Retinal pigment epithelial cell (primary cell): ENCODE measurements around the gene TRMT5.

Experiments
- DNase-seq: peaks from one replicate; pipeline ENCODE4 v3.0.0-alpha.2; 2010; ENCODE audit warnings: low read depth
- H3K4me3 ChIP-seq: 2 replicates; pipeline ENCODE4 v1.5.1; 2011; ENCODE audit warnings: mild to moderate bottlenecking, low read length, control low read depth, moderate library complexity
- TF ChIP-seq, protein P1 (sequence below): conservative IDR thresholded peaks from 2 replicates; pipeline ENCODE4 v1.5.1; 2011; ENCODE audit warnings: low read depth, low read length, control low read depth, inconsistent platforms

The TRMT5 gene

GRCh38 chr14:60980811-60981632 lies at the start of gene TRMT5, which contains the start of gene SLC38A6:
TRMT5 (minus strand) TSS chr14:60981079; CDS start chr14:60980973, 106 bp downstream.
SLC38A6 (plus strand) TSS chr14:60981245; CDS start chr14:60981278, 33 bp downstream.
- peak within 1 kb of the TSS; percentile 89 for H3K4me3 ChIP-seq
- TF ChIP-seq, protein P1, sequence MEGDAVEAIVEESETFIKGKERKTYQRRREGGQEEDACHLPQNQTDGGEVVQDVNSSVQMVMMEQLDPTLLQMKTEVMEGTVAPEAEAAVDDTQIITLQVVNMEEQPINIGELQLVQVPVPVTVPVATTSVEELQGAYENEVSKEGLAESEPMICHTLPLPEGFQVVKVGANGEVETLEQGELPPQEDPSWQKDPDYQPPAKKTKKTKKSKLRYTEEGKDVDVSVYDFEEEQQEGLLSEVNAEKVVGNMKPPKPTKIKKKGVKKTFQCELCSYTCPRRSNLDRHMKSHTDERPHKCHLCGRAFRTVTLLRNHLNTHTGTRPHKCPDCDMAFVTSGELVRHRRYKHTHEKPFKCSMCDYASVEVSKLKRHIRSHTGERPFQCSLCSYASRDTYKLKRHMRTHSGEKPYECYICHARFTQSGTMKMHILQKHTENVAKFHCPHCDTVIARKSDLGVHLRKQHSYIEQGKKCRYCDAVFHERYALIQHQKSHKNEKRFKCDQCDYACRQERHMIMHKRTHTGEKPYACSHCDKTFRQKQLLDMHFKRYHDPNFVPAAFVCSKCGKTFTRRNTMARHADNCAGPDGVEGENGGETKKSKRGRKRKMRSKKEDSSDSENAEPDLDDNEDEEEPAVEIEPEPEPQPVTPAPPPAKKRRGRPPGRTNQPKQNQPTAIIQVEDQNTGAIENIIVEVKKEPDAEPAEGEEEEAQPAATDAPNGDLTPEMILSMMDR = no peak

DNA sequence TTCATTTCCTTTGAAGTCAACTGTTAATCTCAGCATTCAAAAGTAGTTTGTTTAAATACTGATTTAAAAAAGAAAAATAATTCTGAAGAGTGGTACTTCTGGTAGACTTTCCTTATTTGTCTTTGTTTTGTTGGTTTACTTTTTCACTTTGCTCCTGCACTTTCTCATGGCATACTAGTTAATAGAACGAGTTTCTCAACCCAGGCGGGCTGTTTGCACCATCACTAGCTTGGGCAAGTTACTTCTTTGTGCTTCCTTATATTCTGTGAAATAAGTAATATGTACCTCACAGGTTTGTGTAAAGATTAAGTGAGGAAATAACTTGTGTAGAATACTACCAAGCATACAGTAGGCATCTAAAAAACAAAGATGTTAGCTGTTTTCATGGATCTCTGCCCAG lies 45.6 kb upstream of the TRMT5 start:
- TF ChIP-seq, protein P1 = no peak
- no peak for DNase-seq
- no peak overlapping the region for H3K4me3 ChIP-seq

More at GRCh38 chr14:60980811-60981632, at the start of gene TRMT5, which contains the start of gene SLC38A6:
- peak; percentile 85 for DNase-seq

DNA sequence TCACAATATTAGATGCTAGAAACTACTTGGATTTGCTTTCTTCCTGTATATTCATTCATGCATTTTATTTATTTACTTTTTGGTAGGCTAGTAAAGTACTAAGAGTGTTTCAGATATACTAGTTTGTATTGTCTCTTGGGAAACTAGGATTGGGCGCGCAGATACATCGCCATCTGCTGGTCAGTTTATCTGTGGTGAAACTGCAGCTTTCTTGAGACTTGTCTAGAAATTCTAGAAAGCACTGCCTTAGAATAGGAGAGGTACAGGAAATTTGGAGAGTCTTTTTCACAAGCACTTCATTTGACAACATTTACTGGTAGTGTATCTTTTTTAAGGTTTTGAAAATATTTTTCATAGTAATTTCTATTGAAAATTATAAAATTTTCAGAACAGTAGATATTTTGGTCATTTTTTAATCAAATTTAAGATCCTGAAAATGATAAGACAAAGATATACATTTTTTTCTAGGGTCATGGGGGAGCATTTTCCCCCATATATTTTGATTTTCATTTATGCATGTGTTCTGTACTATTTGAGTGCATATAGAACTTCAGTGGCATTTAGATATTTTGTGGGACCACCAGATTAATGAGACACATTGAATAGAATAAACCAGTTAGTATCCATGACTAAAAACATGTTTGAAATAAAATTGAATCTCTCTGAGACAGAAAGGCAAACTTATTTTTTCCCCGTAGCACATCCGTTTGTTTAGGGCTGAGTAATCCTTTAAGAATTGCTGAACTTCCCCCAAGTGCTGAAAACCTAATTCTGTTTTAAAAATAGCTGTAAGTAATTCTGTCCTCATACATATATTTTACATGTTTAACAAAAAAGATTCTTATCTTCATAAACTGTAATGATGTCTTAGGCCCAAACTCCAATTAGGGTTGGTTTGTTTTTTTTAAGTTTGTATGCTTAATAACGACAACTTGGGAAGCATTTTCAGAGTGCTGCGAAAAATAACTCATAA lies 44.7 kb upstream of the TRMT5 start:
- H3K4me3 ChIP-seq = no peak overlapping the region
- DNase-seq = no peak
- TF ChIP-seq, protein P1 = peak; percentile 90

DNA sequence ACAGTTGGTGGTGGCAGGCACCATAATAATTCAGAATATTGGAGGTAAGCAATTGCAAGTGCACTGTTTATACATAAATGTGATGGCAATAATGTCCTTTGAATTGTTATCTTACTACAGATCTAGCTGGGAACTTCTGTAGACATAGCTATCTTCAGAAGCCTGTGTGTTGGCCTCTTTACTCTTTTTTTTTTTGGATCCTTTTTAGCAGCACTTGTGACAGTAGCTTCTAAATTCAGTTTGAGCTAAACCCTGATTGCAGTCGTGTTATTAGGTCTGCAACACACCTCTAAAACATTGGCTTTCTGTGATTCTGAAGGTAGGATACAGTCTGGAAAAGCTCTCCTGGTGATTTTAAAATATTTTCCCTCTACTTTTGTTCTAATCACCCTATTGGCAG lies 38.7 kb upstream of the TRMT5 start:
- TF ChIP-seq, protein P1 = no peak
- no peak overlapping the region for H3K4me3 ChIP-seq
- no peak for DNase-seq

DNA sequence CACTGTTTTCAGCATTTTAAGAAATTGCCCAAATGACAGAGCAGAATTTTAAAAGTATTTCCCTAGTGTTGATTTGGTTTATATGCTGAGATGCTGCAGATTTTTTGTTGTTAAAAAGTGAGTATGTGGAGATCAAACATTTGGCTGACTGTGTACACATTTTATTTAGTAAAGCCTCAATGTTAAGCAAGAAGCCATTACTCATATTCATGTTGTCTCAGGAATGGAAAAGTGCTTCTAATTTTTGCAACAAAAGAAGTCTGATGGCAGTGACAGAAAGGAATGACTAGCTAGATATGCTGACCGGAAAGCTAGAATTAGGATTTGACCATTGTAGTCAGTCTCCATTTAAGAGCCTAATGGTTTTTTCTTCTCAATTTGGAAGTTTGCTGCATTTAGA lies 22.7 kb upstream of the TRMT5 start:
- no peak for DNase-seq
- H3K4me3 ChIP-seq = no peak overlapping the region
- TF ChIP-seq, protein P1 = no peak

- DNase-seq = no peak
- no peak overlapping the region for H3K4me3 ChIP-seq
- TF ChIP-seq, protein P1 = no peak
These were observed 18.7 kb upstream of the TRMT5 start for GRCh38 chr14:60999536-60999935.
